ENCODE measurements around the gene DRC3.

The DRC3 gene

GRCh38 chr17:17983376-17983775, 10.7 kb downstream of the DRC3 start:
- TF ChIP-seq EZH2phosphoT487 (IDR thresholded peaks at IDR 0.05; ENCODE audit: borderline replicate concordance) (no peak), CTCF (conservative IDR thresholded peaks at IDR 0.05; ENCODE audit: low read length) (no peak)
- Histone ChIP-seq H3K79me2 (ENCODE audit: insufficient read depth, low read length) (no peaks in the 10 kb centered on the region), H3K9me2 (replicated peaks; ENCODE audit: low read depth, low read length) (no peaks in the 10 kb centered on the region), H3F3A (ENCODE audit: low read depth) (no peaks in the 10 kb centered on the region), H4K20me1 (ENCODE audit: insufficient read depth, low read length, poor library complexity, severe bottlenecking) (no peaks in the 10 kb centered on the region), H3K4me3 (ENCODE audit: low read length, poor library complexity, severe bottlenecking) (no peak overlapping the region), H3K36me3 (ENCODE audit: insufficient read depth, low read length) (no peaks in the 10 kb centered on the region), H2AFZ (ENCODE audit: low read length) (no peak overlapping the region), H3K9ac (ENCODE audit: low read depth, low read length, poor library complexity, severe bottlenecking) (no peak overlapping the region), H3K27me3 (ENCODE audit: insufficient read depth, low read length, poor library complexity, severe bottlenecking) (no peaks in the 10 kb centered on the region), H3K4me1 (ENCODE audit: insufficient read depth, low read length, poor library complexity, severe bottlenecking) (no peaks in the 10 kb centered on the region), H3K4me2 (ENCODE audit: low read depth, low read length, poor library complexity, severe bottlenecking) (no peak overlapping the region), H3K9me3 (ENCODE audit: insufficient read depth, low read depth, low read length) (no peaks in the 10 kb centered on the region)

- H3K79me2 ChIP-seq (ENCODE audit: insufficient read depth, low read length) = no peaks in the 10 kb centered on the region
- H3K36me3 ChIP-seq (ENCODE audit: insufficient read depth, low read length) = no peaks in the 10 kb centered on the region
- no peaks in the 10 kb centered on the region for H3K9me3 ChIP-seq (ENCODE audit: insufficient read depth, low read depth, low read length)
- H3K4me2 ChIP-seq (ENCODE audit: low read depth, low read length, poor library complexity, severe bottlenecking) = no peak overlapping the region
- H3K4me3 ChIP-seq (ENCODE audit: low read length, poor library complexity, severe bottlenecking) = no peak overlapping the region
- no peaks in the 10 kb centered on the region for H4K20me1 ChIP-seq (ENCODE audit: insufficient read depth, low read length, poor library complexity, severe bottlenecking)
- no peaks in the 10 kb centered on the region for H3K9me2 ChIP-seq (replicated peaks; ENCODE audit: low read depth, low read length)
- H3K4me1 ChIP-seq (ENCODE audit: insufficient read depth, low read length, poor library complexity, severe bottlenecking) = no peaks in the 10 kb centered on the region
- TF ChIP-seq EZH2phosphoT487 (IDR thresholded peaks at IDR 0.05; ENCODE audit: borderline replicate concordance) = no peak
- no peak for TF ChIP-seq CTCF (conservative IDR thresholded peaks at IDR 0.05; ENCODE audit: low read length)
- no peak overlapping the region for H2AFZ ChIP-seq (ENCODE audit: low read length)
- no peaks in the 10 kb centered on the region for H3K27me3 ChIP-seq (ENCODE audit: insufficient read depth, low read length, poor library complexity, severe bottlenecking)
- H3K9ac ChIP-seq (ENCODE audit: low read depth, low read length, poor library complexity, severe bottlenecking) = no peak overlapping the region
- H3F3A ChIP-seq (ENCODE audit: low read depth) = no peaks in the 10 kb centered on the region
Observed at GRCh38 chr17:17983776-17984175, 11.1 kb downstream of the DRC3 start.

- TF ChIP-seq EZH2phosphoT487 (IDR thresholded peaks at IDR 0.05; ENCODE audit: borderline replicate concordance) (no peak), CTCF (conservative IDR thresholded peaks at IDR 0.05; ENCODE audit: low read length) (no peak)
- H3K4me3 ChIP-seq (ENCODE audit: low read length, poor library complexity, severe bottlenecking) = no peak overlapping the region
- H3K27me3 ChIP-seq (ENCODE audit: insufficient read depth, low read length, poor library complexity, severe bottlenecking) = no peaks in the 10 kb centered on the region
- no peaks in the 10 kb centered on the region for H3K79me2 ChIP-seq (ENCODE audit: insufficient read depth, low read length)
- H4K20me1 ChIP-seq (ENCODE audit: insufficient read depth, low read length, poor library complexity, severe bottlenecking) = no peaks in the 10 kb centered on the region
- no peak overlapping the region for H3K9ac ChIP-seq (ENCODE audit: low read depth, low read length, poor library complexity, severe bottlenecking)
- H3K9me3 ChIP-seq (ENCODE audit: insufficient read depth, low read depth, low read length) = no peaks in the 10 kb centered on the region
- no peaks in the 10 kb centered on the region for H3K9me2 ChIP-seq (replicated peaks; ENCODE audit: low read depth, low read length)
- no peaks in the 10 kb centered on the region for H3K36me3 ChIP-seq (ENCODE audit: insufficient read depth, low read length)
- H3K4me2 ChIP-seq (ENCODE audit: low read depth, low read length, poor library complexity, severe bottlenecking) = no peak overlapping the region
- H2AFZ ChIP-seq (ENCODE audit: low read length) = no peak overlapping the region
- H3F3A ChIP-seq (ENCODE audit: low read depth) = no peaks in the 10 kb centered on the region
- H3K4me1 ChIP-seq (ENCODE audit: insufficient read depth, low read length, poor library complexity, severe bottlenecking) = no peaks in the 10 kb centered on the region
Observed at GRCh38 chr17:17985153-17985552, 12.5 kb downstream of the DRC3 start.

Measured in Loucy (cell line).